SKM-1 treated with dmso at 0.1 percent for 144 hours (cell line): ENCODE data around the gene SLC37A3.
"Not testable (repeated sequence)": the region's sequence is repeated elsewhere in the genome, so short reads cannot be mapped to it uniquely, and the experiment has no call there.

Source experiments
- DNase-seq: peaks from one replicate; lab custom pipeline; 2025; ENCODE audit not compliant: unreplicated experiment; lab: John Stamatoyannopoulos, UW

Gene SLC37A3

DNA sequence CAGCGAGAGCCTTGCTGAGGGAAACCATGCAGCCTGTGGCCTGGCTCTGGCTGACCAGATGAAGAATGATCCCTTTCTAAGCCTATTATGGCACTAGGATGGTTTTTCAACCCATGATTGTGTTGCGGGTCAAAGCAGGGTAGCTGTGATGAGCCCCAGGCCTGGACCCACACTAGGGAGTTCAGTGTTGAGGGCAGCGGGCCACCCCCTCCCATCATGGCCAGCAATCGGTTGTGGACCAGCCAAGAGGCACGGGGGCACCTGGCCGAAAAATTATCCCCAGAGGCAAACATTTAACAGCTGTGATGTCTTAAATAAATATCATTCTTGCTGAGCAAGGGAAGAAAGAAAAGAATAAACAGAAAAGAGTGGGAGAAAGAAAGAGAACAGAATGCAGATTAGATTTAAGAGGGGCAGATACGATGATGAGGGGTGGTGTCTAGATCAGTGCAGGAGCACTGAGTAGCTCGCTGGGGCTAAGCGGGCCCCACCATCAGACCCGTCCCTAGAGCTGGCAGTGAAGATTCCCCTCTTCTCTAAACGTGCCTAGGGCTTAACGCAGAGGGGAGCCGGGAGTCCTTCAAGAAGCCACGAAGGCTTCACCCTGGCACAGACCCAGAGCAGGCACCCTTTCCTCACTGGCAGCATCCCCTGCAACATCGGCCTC is 82.7 kb downstream of the SLC37A3 start:
- DNase-seq, result no peak

DNA sequence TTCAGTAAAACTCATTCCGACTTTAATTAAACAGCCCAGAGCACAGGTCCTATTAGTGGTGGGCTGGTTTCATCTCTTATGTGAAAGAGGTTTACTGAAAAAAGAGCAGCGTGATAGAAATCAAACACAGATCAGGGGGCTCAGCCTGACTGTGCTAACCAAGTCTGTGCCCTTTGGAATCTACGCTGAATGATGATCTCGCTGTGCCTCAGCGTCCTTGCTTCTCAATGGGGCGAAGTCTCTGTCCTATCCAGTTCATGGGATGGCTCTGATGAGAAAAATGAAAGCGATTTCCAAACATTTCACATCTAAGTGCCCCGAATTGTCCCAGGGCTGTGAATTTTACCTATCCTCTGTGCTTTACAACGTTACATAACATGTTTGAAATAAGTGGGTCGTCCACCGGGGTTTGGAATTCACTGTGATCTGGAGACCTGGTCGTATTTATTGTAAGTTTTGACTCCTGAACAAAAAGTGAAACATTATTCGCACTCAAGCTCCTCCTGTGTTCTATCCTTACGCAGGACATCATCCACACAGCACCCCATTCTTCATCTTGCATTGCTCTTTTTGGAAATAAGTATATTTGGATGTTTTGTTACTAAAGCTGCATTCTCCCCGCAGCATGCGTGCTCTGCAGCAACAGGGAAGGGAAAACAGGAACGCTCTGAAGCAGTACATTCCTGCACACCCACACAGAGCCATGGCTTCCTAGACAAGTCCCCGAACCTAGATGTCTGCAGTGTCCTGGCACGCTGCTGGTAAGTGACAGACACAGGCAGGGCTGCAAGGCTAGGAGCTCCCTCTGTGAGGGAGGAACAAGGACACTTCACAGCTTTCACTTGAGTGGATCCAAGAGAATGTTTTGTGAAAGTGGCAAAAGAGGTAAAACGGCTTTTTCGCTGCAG is 83.5 kb downstream of the SLC37A3 start:
- no peak for DNase-seq

DNA sequence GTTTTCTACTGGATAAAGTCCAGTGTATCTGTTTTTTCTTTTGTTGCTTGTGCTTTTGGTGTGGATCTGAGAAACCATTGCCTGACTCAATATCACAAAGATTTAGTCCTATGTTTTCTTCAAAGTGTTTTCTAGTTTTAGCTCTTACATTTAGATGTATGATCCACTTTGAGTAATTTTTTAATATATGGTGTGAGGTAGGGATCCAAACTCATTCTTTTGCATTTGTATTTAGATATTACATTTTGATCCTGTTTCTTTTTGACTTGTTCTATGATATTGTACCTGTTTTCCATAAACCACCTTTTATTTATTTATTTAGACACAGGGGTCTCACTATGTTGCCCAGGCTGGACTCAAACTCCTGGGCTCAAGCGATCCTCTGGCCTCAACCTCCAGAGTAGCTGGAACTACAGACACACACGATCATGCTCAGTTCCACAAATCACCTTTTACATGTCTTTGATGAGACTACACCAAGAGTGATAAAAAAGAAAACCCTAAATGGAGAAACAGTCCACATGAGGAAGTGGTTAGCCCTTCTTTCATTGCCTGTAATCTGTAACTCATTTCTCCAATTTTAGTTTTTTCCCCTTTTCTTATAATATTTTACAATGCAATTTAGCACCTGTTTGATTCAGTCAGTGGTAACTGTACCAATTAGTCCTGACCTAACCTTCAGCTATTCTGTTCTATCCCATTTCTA is 86.0 kb downstream of the SLC37A3 start:
- no peak for DNase-seq

DNA sequence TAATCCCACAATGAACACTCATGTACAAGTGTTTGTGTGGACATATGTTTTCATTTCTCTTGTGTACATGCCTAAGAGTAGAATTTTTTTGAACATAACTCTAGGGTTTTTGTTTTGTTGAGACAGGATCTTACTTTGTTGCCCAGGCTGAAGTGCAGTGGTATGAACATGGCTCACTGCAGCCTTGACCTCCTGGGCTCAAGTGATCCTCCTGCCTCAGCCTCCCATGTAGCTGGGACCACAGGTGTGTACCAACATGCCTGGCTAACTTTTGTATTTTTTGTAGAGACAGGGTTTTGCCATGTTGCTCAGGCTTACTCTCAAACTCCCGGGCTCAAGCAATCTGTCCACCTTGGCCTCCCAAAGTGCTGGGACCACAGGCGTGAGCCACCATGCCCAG is 87.2 kb downstream of the SLC37A3 start:
- not testable (repeated sequence) for DNase-seq

DNA sequence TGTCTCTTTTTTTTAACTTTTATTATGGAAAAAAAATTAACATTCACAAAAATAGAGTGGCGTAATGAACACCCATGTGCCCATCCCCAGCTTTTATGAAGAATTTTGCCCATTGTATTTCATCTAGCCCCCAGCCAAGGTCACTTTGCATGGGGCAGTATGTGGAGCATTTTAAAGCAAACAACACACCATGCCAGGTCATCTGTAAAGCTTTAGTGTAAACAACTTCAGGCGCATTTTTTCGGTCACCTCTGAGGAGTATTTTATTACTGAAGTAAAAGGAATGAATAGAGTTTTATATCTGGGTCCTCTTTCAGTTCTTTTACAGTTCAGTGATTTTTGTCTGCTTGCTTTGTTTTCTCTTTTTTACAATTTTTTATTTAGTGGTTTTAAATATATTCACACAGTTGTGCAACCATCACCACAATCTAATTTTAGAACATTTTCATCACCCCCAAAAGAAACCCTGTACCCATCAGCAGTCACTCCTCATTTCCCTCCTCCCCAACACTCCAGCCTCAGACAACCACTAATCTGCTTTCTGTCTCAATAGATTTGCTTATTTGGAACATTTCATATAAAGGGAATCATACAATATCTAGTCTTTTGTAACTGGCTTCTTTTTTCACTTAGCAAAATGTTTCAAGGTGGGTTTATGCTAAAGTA is 87.9 kb downstream of the SLC37A3 start:
- no peak for DNase-seq

DNA sequence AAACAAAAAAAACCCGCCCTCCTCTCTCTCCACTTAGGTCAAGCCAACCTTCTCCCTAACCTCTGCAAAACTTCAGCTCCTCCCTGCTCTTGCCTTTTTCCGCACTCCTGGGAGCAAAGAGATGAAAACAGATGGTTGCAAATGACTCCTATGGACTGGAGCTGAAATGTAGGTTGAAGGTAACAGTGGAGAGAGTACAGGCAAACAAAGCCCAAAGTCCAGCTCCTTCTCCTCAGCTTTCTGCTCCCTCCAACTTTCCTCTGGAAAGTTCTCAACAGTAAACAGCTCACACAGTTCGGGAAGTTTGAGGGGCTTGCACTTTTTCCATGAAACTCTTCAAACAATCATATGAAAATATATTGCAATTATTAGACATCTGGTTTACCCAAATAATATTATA is 90.3 kb downstream of the SLC37A3 start:
- DNase-seq, result no peak

DNA sequence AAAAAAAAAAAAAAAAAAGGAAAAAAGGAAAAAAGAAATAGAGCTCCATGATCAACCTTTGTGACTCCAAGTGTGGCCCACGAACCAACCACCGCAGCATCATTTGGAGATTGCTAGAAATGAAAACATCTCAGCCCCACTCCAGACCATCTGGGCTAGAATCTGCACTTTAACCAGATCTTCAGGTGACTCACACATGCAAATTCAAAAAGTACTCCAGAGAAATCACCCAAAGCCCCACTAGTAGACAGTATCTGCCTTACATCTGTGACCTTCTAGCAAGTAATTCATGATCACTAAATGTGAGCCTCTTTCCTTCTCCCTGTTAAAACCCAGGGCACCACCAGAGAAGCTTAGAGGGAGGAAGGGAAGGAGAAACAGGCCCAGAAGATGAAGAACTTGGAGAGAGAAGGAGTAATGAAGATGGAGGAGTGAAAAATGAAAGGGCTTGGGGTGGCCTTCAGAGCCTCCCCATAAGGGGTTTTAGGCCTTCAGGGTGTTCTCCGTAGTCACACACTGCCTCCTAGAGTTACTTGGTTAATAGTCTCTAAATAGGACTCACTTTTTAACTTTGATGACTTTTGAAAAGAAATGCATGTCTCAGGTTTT is 94.0 kb downstream of the SLC37A3 start:
- DNase-seq, result no peak

DNA sequence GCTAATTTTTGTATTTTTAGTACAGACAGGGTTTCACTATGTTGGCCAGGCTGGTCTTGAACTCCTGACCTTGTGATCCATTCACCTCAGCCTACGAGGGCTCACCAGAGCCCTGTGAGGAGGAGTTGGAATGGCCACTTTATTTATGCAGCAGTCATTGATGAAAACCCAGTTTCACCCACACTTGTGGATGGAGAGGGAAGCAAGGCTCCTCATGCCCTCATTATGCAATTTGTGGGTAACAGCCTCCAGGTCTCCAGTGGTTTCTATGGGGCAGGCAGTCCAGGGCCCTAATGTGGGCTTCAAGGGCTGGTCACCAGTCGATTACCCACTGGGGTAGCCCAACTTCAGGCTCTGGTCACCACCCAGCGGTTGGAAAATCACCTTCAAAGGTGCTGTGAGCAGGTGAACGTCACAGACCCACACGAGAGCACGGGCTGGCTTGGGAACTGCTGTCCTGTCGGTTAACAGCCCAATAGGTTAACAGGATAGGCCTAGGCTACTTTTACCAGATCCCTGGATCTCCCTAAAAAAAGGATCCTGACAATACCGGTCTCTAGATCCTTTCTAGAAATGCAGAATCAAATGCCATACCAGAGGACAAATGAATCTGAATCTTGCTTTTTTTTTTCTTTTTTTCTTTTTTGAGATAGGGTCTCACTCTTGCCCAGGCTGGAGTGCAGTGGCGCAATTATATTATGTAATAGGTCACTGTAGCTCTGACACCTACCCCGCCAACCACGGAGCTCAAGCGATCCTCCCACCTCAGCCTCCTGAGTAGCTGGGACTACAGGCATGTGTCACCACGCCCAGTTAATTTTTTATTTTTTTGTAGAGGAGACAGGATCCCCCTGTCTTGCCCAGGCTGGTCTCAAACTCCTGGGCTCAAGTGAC is 97.8 kb downstream of the SLC37A3 start:
- no peak for DNase-seq

DNA sequence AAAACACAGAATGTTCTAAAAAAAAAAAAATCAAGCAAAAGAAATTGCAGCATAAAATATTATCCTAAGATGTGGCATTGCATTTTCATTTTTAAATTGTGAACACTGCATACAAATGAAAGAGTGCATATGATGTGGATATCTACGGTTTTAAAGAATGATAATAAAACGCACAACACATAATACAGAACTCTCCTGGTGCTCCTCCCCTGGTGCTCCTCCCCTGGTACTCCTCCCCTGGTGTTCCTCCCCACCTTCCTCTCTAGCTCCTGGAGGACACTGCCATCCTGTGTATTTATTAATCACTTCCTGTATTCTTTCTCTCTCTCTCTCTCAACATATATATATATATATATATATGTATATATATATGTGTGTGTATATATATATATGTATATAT is 100.1 kb downstream of the SLC37A3 start:
- no peak for DNase-seq

DNA sequence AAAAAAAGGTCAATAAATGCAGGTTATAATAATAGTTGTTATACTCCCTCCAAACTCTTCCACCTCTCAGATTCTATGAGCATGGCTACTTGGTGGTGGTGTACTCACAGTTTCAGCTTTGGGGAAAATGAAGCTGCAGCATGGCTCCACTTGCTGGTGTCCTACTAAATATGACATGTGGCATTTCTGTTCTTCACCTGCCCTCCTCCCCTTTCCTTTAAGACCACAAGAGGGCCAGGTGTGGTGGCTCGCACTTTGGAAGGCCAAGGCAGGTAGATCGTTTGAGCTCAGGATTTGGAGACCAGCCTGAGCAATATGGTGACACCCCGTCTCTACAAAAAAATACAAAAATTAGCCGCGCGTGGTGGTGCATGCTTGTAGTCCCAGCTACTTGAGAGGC is 101.1 kb downstream of the SLC37A3 start:
- DNase-seq, result no peak

DNA sequence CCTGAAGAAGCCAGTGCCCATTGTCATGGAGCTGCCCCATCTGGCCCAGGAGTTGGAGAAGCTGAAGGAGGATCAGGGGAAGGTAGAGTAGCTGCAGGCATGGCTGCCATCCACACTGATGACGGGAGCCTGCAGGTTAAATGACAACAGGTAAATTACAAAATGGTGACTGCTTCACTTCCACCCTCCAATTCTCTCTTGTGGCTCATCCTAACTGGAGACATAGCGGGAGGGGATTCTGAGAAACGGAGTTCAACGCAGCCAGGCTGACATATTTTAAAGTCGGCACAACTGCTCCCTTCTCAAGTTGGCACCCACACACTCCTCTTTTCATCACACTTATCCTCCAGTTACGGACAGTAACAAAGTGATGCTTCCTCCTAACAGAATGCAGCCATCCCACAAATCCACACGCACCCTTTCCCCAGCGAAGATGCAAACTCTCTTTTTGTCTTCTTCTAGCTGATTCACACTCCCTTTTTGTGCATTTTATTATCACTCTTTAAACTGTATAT is 103.0 kb downstream of the SLC37A3 start:
- no peak for DNase-seq

DNA sequence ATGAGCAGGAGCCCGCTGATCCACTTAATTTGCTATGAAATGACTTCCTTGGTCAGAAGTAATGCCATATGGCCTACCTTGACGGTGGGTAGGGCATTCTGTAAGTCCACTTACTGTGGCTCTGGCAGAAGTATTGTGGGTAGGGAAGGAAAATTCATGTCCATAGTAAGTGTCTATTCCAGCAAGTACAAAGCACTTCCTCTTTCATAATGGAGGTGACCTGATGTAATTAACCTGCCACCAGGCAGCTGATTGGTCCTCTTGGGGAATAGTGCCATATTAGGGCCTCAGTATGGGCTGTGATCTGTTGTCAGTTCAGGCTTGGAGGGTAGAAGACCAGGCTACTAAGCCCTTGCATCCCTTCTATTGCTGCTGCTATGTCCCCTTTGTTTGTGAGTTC is 103.9 kb downstream of the SLC37A3 start:
- DNase-seq, result no peak

DNA sequence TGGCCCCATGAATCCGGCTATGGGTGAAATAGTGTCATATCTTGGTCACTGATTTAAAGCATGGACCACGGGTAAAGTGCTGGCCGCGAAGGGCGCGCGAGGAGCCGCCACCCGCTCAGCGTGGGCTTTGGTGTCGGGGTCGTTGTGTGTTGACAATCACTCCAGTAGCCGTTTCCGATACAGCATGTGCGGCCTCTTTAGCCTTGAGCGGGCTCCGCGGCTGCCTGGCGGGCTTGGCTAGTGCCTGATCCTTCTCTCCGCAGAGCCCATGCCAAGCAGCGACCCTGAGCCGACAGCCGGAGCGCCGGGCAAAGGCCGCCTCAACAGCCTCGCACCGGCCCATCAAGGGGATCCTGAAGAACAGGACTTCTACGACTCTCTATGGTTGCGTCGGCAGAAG is 105.9 kb downstream of the SLC37A3 start:
- DNase-seq, result no peak

DNA sequence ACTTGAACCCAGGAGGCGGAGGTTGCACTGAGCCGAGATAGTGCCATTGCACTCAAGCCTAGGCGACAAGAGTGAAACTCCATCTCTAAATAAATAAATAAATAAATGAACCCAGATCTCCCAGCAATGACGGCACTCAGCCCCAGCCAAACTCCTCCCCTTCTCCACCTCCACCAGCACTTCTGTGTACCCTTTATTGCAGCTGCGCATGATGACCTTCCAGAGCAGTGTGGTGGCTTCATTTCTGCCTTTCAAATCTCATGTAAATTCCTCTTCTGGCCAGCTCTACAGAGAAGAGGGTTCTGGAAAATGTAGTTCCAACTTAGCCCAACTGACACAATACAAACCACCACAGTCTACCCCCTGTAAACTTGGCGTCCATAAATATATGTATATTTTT is 108.5 kb downstream of the SLC37A3 start:
- DNase-seq, result no peak

DNA sequence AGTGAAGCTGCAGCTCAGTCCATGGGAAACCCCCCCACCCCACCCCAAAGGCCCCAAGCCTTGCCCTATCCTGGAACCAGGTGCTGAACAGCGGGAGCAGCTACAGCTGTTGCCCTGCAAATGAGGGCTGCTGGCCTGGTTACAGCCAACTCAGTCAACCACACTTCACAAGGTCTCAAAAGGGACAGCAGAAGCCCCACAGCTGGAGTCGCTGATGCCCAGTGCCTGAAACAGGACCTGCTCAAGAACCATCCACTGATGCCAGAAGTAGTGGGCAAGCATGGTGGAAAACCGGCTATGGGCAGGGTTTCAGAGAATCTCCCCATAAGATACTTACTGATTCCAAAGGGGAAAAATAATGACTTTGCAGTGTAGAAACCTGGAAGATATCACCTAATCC is 110.3 kb downstream of the SLC37A3 start:
- no peak for DNase-seq

DNA sequence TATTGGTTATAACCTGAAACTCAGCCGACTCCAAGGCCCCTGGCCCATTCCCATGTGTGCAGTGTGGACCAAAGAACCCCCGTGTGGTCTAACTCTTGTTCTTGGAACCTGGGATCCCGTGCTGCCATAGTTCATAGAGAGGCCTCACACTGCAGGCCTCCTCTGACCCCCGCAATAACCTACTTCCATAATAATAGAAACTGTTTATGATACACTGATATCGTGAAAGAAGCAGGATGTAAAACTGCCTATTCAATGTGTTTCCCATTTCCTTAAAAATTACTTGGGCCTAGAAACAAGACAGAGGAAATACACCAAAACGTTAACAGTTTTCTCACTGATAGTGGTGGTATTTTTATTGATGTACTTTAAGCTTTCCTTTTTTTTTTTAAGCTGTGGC is 112.4 kb downstream of the SLC37A3 start:
- no peak for DNase-seq

DNA sequence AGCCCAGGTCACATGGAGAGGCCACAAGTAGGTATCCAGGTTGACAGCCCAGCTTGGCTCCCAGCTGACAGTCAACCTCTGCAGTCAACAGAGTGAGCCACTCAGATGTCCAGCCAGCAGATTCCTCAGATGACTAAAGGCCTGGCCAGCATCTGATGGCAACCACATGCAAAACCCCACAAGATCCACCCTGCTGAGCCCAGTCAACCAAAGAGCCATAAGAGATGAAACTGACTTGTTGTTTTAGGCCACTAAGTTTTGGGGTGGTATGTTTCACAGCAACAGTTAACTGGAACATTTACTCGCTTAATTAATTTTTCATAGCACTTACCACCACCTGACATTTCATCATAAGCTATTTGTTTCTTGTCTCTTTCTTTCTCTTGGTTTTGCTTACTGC is 114.3 kb downstream of the SLC37A3 start:
- no peak for DNase-seq
